ENCODE measurements around the gene TRAM2. TPM values are rescaled to one million over a fixed set of nuclear protein-coding genes. Genes with fewer than 3 reads are reported as not detected.
A peak's percentile ranks its signal among the peaks of the same experiment; 100 is the strongest.

The TRAM2 gene
- total and polyA plus RNA-seq, 2 donors from 2014 or later = 4.5 to 20.7 TPM

DNA sequence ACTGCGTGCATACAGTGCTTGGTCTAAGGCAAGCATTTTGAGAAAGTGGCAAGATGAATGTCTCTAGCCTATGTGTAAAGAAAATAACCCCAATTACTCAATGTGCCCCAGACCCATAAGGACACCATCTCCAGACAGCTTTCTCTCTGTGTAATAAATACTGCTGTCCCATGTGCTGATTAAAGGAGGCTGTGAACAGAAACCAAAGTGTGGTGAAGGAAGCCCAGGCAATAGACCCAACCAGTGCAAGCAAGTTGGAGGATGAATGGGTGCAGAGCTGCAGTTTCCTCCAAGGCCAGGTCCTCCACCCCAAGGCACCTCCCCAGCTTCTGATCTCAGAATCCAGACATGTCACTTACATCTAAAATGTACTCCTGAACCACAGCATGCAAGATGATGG, 60.6 kb downstream of the TRAM2 start:
- intact Hi-C loops (cut with DNase I) = no loop called here
- Histone ChIP-seq H3K36me3 (ENCODE audit: control insufficient read depth in 2 of 3, insufficient read depth in 3 of 3, low read length in 3 of 3) (peaks cover 0 to 14% (median 2%) of the 10 kb centered on the region in 3 donors), H3K27me3 (ENCODE audit: control insufficient read depth, insufficient read depth, low read length) (no peaks in the 10 kb centered on the region), H3K9ac (ENCODE audit: low read length in 3 of 3) (no peak overlapping the region), H3K9me3 (ENCODE audit: control insufficient read depth in 2 of 3, insufficient read depth in 1 of 3, low read length in 3 of 3) (no peaks in the 10 kb centered on the region), H3K27ac (ENCODE audit: low read depth in 2 of 2, low read length in 2 of 2) (no peak overlapping the region), H3K4me1 (ENCODE audit: control insufficient read depth in 2 of 3, insufficient read depth in 2 of 3, low read depth in 1 of 3, low read length in 3 of 3) (peaks cover 0 to 15% (median 0%) of the 10 kb centered on the region in 3 donors), H3K4me3 (ENCODE audit: low read length in 3 of 3) (no peak overlapping the region)
- FAIRE-seq (no peak), DNase-seq (no peak)
- TF ChIP-seq CTCF (IDR thresholded peaks at IDR 0.05; ENCODE audit: borderline replicate concordance, extremely low read depth, insufficient read depth) = no peak

DNA sequence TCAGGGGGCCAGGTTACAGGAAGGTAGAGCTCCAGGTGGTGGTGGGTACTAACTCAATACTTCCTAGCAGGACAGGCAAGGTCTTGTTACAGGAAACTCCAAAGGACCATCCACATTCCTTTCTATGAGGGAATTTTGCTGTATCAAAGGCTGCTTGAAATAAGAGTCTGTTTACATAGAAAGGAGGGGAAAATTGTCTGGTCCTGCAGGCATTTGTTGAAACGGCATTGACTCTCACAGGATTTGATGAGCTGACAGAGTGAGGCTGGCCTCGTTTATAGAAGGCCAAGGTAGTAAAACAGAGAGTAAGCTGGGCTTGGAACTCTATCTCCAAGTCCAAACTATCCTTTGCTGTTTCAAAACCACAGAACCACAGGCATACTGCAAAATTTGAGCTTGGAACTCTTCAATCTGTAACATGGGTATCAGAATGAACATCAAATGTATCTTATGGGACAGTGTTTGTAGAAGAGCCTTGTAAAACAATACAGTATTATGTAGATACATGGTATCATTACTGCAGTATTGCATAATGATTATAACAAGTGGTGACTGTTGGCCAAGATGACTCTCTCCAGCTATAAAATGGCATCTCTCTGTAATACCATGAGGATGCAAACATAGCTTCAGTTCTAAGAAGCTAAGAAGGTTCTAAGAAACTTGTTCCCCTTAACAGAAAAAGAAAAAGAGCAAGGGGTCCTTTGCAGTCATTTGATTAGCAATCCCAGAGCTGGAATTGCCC, 61.5 kb downstream of the TRAM2 start:
- Histone ChIP-seq H3K4me3 (ENCODE audit: low read length in 3 of 3) (no peak overlapping the region), H3K27ac (ENCODE audit: low read depth in 2 of 2, low read length in 2 of 2) (no peak overlapping the region), H3K9ac (ENCODE audit: low read length in 3 of 3) (no peak overlapping the region), H3K36me3 (ENCODE audit: control insufficient read depth in 2 of 3, insufficient read depth in 3 of 3, low read length in 3 of 3) (peaks cover 0 to 14% (median 2%) of the 10 kb centered on the region in 3 donors), H3K9me3 (ENCODE audit: control insufficient read depth in 2 of 3, insufficient read depth in 1 of 3, low read length in 3 of 3) (no peaks in the 10 kb centered on the region), H3K27me3 (ENCODE audit: control insufficient read depth, insufficient read depth, low read length) (no peaks in the 10 kb centered on the region), H3K4me1 (ENCODE audit: control insufficient read depth in 2 of 3, insufficient read depth in 2 of 3, low read depth in 1 of 3, low read length in 3 of 3) (peaks cover 0 to 15% (median 0%) of the 10 kb centered on the region in 3 donors)
- intact Hi-C loops (cut with DNase I) = no loop called here
- peak in 2 of 5 donors; percentile 15 to 19 for DNase-seq
- FAIRE-seq = no peak
- TF ChIP-seq CTCF (IDR thresholded peaks at IDR 0.05; ENCODE audit: borderline replicate concordance, extremely low read depth, insufficient read depth) = no peak

DNA sequence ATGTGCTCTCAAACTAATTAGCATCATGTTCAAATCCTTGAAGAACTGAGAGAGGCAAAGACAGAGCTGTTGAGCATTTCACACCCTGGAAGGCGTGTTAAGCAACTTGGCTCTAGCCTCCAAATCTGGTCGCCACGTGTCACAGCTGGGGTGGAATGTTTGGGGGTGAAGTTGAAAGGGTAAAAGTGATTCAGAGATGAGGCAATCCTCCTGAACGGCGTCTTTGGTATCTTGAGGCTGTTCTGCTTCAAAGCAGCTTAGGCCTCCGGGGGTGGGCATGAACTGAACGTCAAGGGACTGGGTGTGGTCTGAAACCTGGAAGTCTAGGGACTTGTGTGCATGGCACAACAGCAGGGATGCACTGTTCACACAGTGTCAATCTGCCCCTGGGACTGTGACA, 62.3 kb downstream of the TRAM2 start:
- Histone ChIP-seq H3K27me3 (ENCODE audit: control insufficient read depth, insufficient read depth, low read length) (no peaks in the 10 kb centered on the region), H3K4me1 (ENCODE audit: control insufficient read depth in 2 of 3, insufficient read depth in 2 of 3, low read depth in 1 of 3, low read length in 3 of 3) (peaks cover 0 to 15% (median 0%) of the 10 kb centered on the region in 3 donors), H3K4me3 (ENCODE audit: low read length in 3 of 3) (no peak overlapping the region), H3K36me3 (ENCODE audit: control insufficient read depth in 2 of 3, insufficient read depth in 3 of 3, low read length in 3 of 3) (peaks cover 0 to 14% (median 2%) of the 10 kb centered on the region in 3 donors), H3K9ac (ENCODE audit: low read length in 3 of 3) (no peak overlapping the region), H3K9me3 (ENCODE audit: control insufficient read depth in 2 of 3, insufficient read depth in 1 of 3, low read length in 3 of 3) (no peaks in the 10 kb centered on the region), H3K27ac (ENCODE audit: low read depth in 2 of 2, low read length in 2 of 2) (no peak overlapping the region)
- DNase-seq (peak in 1 of 5 donors; percentile 61), FAIRE-seq (no peak)
- TF ChIP-seq CTCF (IDR thresholded peaks at IDR 0.05; ENCODE audit: borderline replicate concordance, extremely low read depth, insufficient read depth) = no peak
- intact Hi-C loops (cut with DNase I) = no loop called here
